HepG2 (cell line): ENCODE measurements around the gene MBD5. TPM values are rescaled to one million over a fixed set of nuclear protein-coding genes. Genes with fewer than 3 reads are reported as not detected.

Experiments used
- ATAC-seq: fragments of 200-7000 bp; cut with Tn5 transposase; 3 replicates; pipeline ENCODE4 v1.9.1; 2020; ENCODE audit warnings: mild to moderate bottlenecking, moderate library complexity
- BruUV-seq: library from RNA; stranded (reverse); fragments of 400-500 nt; replicated peaks from 2 replicates; lab custom pipeline; 2021; lab: Mats Ljungman, UMichigan
- CTCF ChIA-PET: fragments of 300-600 bp; formaldehyde crosslinking; extraction: SDS; loops from one replicate; lab custom pipeline; 2021; ENCODE audit warnings: low total read pairs, inconsistent platforms, low intra/inter-chr PET ratio; lab: Yijun Ruan, JAX
- POLR2A ChIA-PET: fragments of 350-600 bp; sonication (Branson Sonifier 250); formaldehyde crosslinking; loops from one replicate; lab custom pipeline; 2020; ENCODE audit warnings: antibody characterized with exemption, inconsistent platforms; lab: Yijun Ruan, JAX
- DNase-seq: peaks from one replicate; pipeline ENCODE4 v3.0.0-alpha.2; 2015; ENCODE audit warnings: low spot score
- FAIRE-seq: peaks from 3 replicates; lab custom pipeline; 2011; peaks lifted over from hg19 to GRCh38; lab: Jason Lieb, UNC
- H2AFZ ChIP-seq: one replicate; pipeline ENCODE4 v1.6.1; 2011; ENCODE audit warnings: low read length, inconsistent platforms
- H3K27ac ChIP-seq: fragments of 300-600 bp; 3 replicates; pipeline ENCODE4 v1.8.0; 2011; ENCODE audit warnings: mixed run types, mild to moderate bottlenecking, mixed read lengths, low read length, inconsistent platforms; ENCODE audit not compliant: insufficient read depth; ENCODE audit errors: extremely low read length
- H3K27me3 ChIP-seq, 2 experiments: fragments of 200-600 bp in 1 of 2; 2 replicates in 1 of 2; 3 replicates in 1 of 2; pipeline versions ENCODE4 v1.6.0 to v1.8.0; 2011; ENCODE audit warnings: low read length in 2 of 2, mild to moderate bottlenecking in 2 of 2, moderate library complexity in 2 of 2, inconsistent platforms in 1 of 2; ENCODE audit not compliant: insufficient read depth in 2 of 2, control insufficient read depth in 1 of 2
- H3K36me3 ChIP-seq, 2 experiments: fragments of 200-600 bp in 1 of 2; replicated peaks in 1 of 2; 2 replicates in 1 of 2; 3 replicates in 1 of 2; pipeline versions ENCODE4 v1.5.1 to v1.8.0; 2011; ENCODE audit warnings: low read length in 2 of 2, inconsistent platforms in 1 of 2; ENCODE audit not compliant: insufficient read depth in 2 of 2, control insufficient read depth in 1 of 2
- H3K4me1 ChIP-seq: 2 replicates; pipeline ENCODE4 v1.5.1; 2012; ENCODE audit warnings: low read length, inconsistent platforms; ENCODE audit not compliant: insufficient read depth
- H3K4me2 ChIP-seq: 2 replicates; pipeline ENCODE4 v1.6.0; 2011; ENCODE audit warnings: low read depth, low read length, inconsistent platforms
- H3K4me3 ChIP-seq, 3 experiments: fragments of 200-600 bp in 1 of 3; sonication (generic), shearing (Covaris generic) in 1 of 3; replicated peaks in 1 of 3; 2 replicates each; pipeline ENCODE4 v1.5.1; 2011 to 2016; ENCODE audit warnings: low read length in 3 of 3, inconsistent platforms in 2 of 3, low read depth in 2 of 3, mild to moderate bottlenecking in 2 of 3, control low read depth in 1 of 3, mixed read lengths in 1 of 3; ENCODE audit not compliant: insufficient read depth in 1 of 3
- H3K79me2 ChIP-seq: one replicate; pipeline ENCODE4 v1.6.1; 2011; ENCODE audit warnings: low read length, inconsistent platforms; ENCODE audit not compliant: insufficient read depth
- H3K9ac ChIP-seq: 2 replicates; pipeline ENCODE4 v1.6.0; 2011; ENCODE audit warnings: mild to moderate bottlenecking, low read depth, low read length, inconsistent platforms; ENCODE audit not compliant: insufficient read depth
- H3K9me3 ChIP-seq: 2 replicates; pipeline ENCODE4 v1.5.1; 2012; ENCODE audit warnings: mild to moderate bottlenecking, low read length
- H4K20me1 ChIP-seq: 2 replicates; pipeline ENCODE4 v1.6.0; 2011; ENCODE audit warnings: inconsistent platforms, mild to moderate bottlenecking, low read length, moderate library complexity; ENCODE audit not compliant: insufficient read depth
- CHD4 ChIP-seq: fragments of 200-600 bp; sonication (generic); IDR thresholded peaks from 2 replicates; pipeline ENCODE4 v1.7.0; 2017; ENCODE audit warnings: mild to moderate bottlenecking, low read length, borderline replicate concordance
- DPF2 ChIP-seq: sonication (generic); formaldehyde crosslinking; IDR thresholded peaks from 2 replicates; pipeline ENCODE4 v1.4.0; 2020; ENCODE audit warnings: mild to moderate bottlenecking, low read depth, missing genetic modification reagents, borderline replicate concordance
- EED ChIP-seq: sonication (generic); formaldehyde crosslinking; IDR thresholded peaks from 2 replicates; pipeline ENCODE4 v1.5.0; 2020; ENCODE audit warnings: mild to moderate bottlenecking, missing genetic modification reagents
- FOXK1 ChIP-seq: sonication (generic); formaldehyde crosslinking; IDR thresholded peaks from 2 replicates; pipeline ENCODE4 v1.4.0; 2020; ENCODE audit warnings: low read depth, missing genetic modification reagents, borderline replicate concordance
- HMG20A ChIP-seq: IDR thresholded peaks from 2 replicates; pipeline ENCODE4 v1.6.1; 2016; ENCODE audit warnings: borderline replicate concordance
- HNF4G ChIP-seq, 2 experiments: sonication (generic) in 1 of 2; formaldehyde crosslinking in 1 of 2; IDR thresholded peaks; 2 replicates each; pipeline versions ENCODE4 v1.4.0 to v1.6.1; 2011 to 2020; ENCODE audit warnings: borderline replicate concordance in 2 of 2, low read depth in 2 of 2, mild to moderate bottlenecking in 2 of 2, low read length in 1 of 2, missing genetic modification reagents in 1 of 2, moderate library complexity in 1 of 2
- KDM3A ChIP-seq: IDR thresholded peaks from 2 replicates; pipeline ENCODE4 v1.6.1; 2018; ENCODE audit warnings: low read depth, missing compliant biosample characterization
- MTF1 ChIP-seq: sonication (generic); formaldehyde crosslinking; IDR thresholded peaks from 2 replicates; pipeline ENCODE4 v1.5.0; 2020; ENCODE audit warnings: missing genetic modification reagents
- MXD3 ChIP-seq: IDR thresholded peaks from 2 replicates; pipeline ENCODE4 v1.6.1; 2016; ENCODE audit warnings: mild to moderate bottlenecking, missing biosample characterization, missing genetic modification reagents
- NFE2L2 ChIP-seq: fragments of 150-350 bp; IDR thresholded peaks from 2 replicates; pipeline ENCODE4 v1.6.1; 2014; ENCODE audit warnings: low read length
- SIN3A ChIP-seq: IDR thresholded peaks from 2 replicates; pipeline ENCODE4 v1.6.1; 2011; ENCODE audit warnings: low read depth, mild to moderate bottlenecking, control low read depth, low read length, borderline replicate concordance
- SPEN ChIP-seq: sonication (generic); formaldehyde crosslinking; IDR thresholded peaks from 2 replicates; pipeline ENCODE4 v1.5.1; 2020; ENCODE audit warnings: low read depth, mild to moderate bottlenecking, missing genetic modification reagents
- TBX2 ChIP-seq: sonication (generic); formaldehyde crosslinking; IDR thresholded peaks from 2 replicates; pipeline ENCODE4 v1.5.0; 2020; ENCODE audit warnings: missing genetic modification reagents, mild to moderate bottlenecking, borderline replicate concordance
- THRA ChIP-seq: sonication (generic); formaldehyde crosslinking; IDR thresholded peaks from 2 replicates; pipeline ENCODE4 v1.4.0; 2020; ENCODE audit warnings: missing genetic modification reagents, borderline replicate concordance
- ZFX ChIP-seq: sonication (generic); formaldehyde crosslinking; IDR thresholded peaks from 2 replicates; pipeline ENCODE4 v1.4.0; 2020; ENCODE audit warnings: mild to moderate bottlenecking, low read depth, missing genetic modification reagents, moderate library complexity
- ZNF296 ChIP-seq: sonication (generic); formaldehyde crosslinking; conservative IDR thresholded peaks from 2 replicates; pipeline ENCODE4 v1.5.0; 2020; ENCODE audit warnings: mild to moderate bottlenecking, missing genetic modification reagents
- ZNF326 ChIP-seq: sonication (generic); formaldehyde crosslinking; IDR thresholded peaks from 2 replicates; pipeline ENCODE4 v1.4.0; 2020; ENCODE audit warnings: missing genetic modification reagents, borderline replicate concordance
- ZNF790 ChIP-seq: sonication (generic); formaldehyde crosslinking; IDR thresholded peaks from 2 replicates; pipeline ENCODE4 v1.8.0; 2022; ENCODE audit warnings: missing genetic modification reagents, mild to moderate bottlenecking, borderline replicate concordance
- WGBS: methylation state at CpG from one replicate; pipeline ENCODE4 v1.1.6; 2017; ENCODE audit warnings: low lambda C conversion rate; 5-methylcytosine and 5-hydroxymethylcytosine counted together
- in situ Hi-C: cut with HindIII; loops from 2 replicates; pipeline ENCODE4 v1.10.0; 2017; ENCODE audit warnings: low pct_unique_long_range_greater_than_20kb; ENCODE audit not compliant: extremely low pct_ligation_motif_present
- intact Hi-C: fragments of 100-400 bp; cut with micrococcal nuclease; formaldehyde crosslinking; loops from one replicate; pipeline ENCODE4 v1.10.0; 2022; ENCODE audit not compliant: unreplicated experiment
- polyA plus RNA-seq, 8 experiments: library from polyadenylated mRNA; depleted of rRNA in 3 of 8; stranded (reverse) in 7 of 8; unstranded in 1 of 8; fragments of >200 nt; fragmentation: Illumina TruSeq in 4 of 8; extraction: Trizol in 4 of 8; gene quantifications; 2 replicates each; pipeline versions ENCODE4 v1.2.1 to v1.2.3, GENCODE V29; 2011 to 2016; ENCODE audit warnings: low read depth in 4 of 8, missing spikeins in 1 of 8, mixed read lengths in 1 of 8; ENCODE audit not compliant: insufficient read depth in 1 of 8
- total RNA-seq, 5 experiments: library from RNA; depleted of rRNA; stranded (reverse); fragments of >200 nt; fragmentation: Illumina TruSeq; extraction: Trizol; gene quantifications; 2 replicates each; pipeline ENCODE4 v1.2.3, GENCODE V29; 2016; ENCODE audit warnings: low read depth in 1 of 5

The MBD5 gene
- total and polyA plus RNA-seq, 2 of the 13 experiments (the other 11 are each of a cell fraction or from before 2014, with no cell fraction given) = 13.5 to 26.4 TPM

DNA sequence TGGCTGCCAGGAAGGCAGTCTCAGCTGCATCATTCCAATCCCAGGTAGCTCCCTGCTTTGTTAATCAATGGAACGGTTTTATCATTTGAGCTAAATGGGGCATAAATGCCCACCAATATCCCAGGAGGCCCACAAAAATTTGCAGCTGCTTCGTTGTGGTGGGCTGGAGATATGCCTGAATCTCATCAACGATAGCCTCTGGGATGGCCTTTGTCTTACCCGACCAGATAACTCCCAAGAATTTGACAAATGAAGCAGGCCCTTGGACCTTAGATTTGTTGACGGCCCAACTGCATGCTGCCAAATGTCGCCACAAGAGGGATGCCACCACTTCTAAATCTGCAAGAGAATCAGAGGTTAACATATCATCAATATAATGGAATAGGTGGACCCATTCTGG, 236.4 kb downstream of the MBD5 start:
- H2AFZ ChIP-seq = no peak overlapping the region
- no peak overlapping the region for H3K4me3 ChIP-seq
- ATAC-seq = no peak
- H3K27ac ChIP-seq = no peak overlapping the region
- POLR2A ChIA-PET = no interaction called here
- no peak overlapping the region for H3K4me2 ChIP-seq
- H4K20me1 ChIP-seq = no peaks in the 10 kb centered on the region
- no TSS peak for BruUV-seq
- peaks cover 34% of the 10 kb centered on the region for H3K9me3 ChIP-seq
- no peak overlapping the region for H3K9ac ChIP-seq
- in situ Hi-C loops (no loop called here), intact Hi-C loops (no loop called here)
- TF ChIP-seq MTF1 (no peak), HMG20A (no peak), EED (CRISPR knock-in tag) (no peak), ZNF296 (CRISPR knock-in tag) (no peak)
- no peak for DNase-seq
- H3K36me3 ChIP-seq = no peaks in the 10 kb centered on the region; a peak in 1 of 5 replicates
- CTCF ChIA-PET = no interaction called here
- H3K27me3 ChIP-seq = no peaks in the 10 kb centered on the region
- peaks cover 1% of the 10 kb centered on the region for H3K4me1 ChIP-seq
- no peak for FAIRE-seq
- WGBS = 90% methylated on average over 6 of the region's 6 CpGs
- H3K79me2 ChIP-seq = no peaks in the 10 kb centered on the region

GRCh38 chr2:148258124-148258523, 237.2 kb downstream of the MBD5 start:
- WGBS = 76% methylated on average over 10 of the region's 10 CpGs
- Histone ChIP-seq H3K27me3 (no peaks in the 10 kb centered on the region), H3K9ac (no peak overlapping the region), H3K79me2 (no peaks in the 10 kb centered on the region), H3K27ac (no peak overlapping the region), H3K4me2 (no peak overlapping the region), H4K20me1 (no peaks in the 10 kb centered on the region), H2AFZ (no peak overlapping the region), H3K4me3 (no peak overlapping the region), H3K4me1 (no peaks in the 10 kb centered on the region), H3K36me3 (no peaks in the 10 kb centered on the region; a peak in 1 of 5 replicates), H3K9me3 (peaks cover 34% of the 10 kb centered on the region)
- no peak for TF ChIP-seq TBX2 (CRISPR knock-in tag)
- TF ChIP-seq FOXK1 = no peak
- no peak for TF ChIP-seq SIN3A
- no peak for TF ChIP-seq CHD4
- no peak for TF ChIP-seq ZNF790 (CRISPR knock-in tag)
- TF ChIP-seq DPF2 (CRISPR knock-in tag) = no peak
- TF ChIP-seq MXD3 (CRISPR knock-in tag) = no peak
- TF ChIP-seq HNF4G (IDR thresholded peaks at IDR 0.05; ENCODE audit: borderline replicate concordance, low read depth, low read length) = no peak
- no peak for TF ChIP-seq HNF4G (CRISPR knock-in tag; IDR thresholded peaks at IDR 0.05; ENCODE audit: borderline replicate concordance, low read depth)
- no peak for TF ChIP-seq ZNF326 (CRISPR knock-in tag)
- no peak for TF ChIP-seq NFE2L2
- TF ChIP-seq KDM3A = no peak
- TF ChIP-seq SPEN = no peak
- TF ChIP-seq THRA (CRISPR knock-in tag) = no peak
- TF ChIP-seq ZFX = no peak
- FAIRE-seq (no peak), ATAC-seq (no peak), DNase-seq (no peak)
- ChIA-PET POLR2A (no interaction called here), CTCF (no interaction called here)
- in situ Hi-C loops = no loop called here
- no TSS peak for BruUV-seq
- intact Hi-C loops = no loop called here
